NCI-H446 (cell line): ENCODE data around the gene CBS.
"Not testable (repeated sequence)": the region's sequence is repeated elsewhere in the genome, so short reads cannot be mapped to it uniquely, and the experiment has no call there.

Source experiments
- DNase-seq, 2 experiments: peaks; one replicate each; lab custom pipeline; 2025; lab: John Stamatoyannopoulos, UW

Gene CBS

DNA sequence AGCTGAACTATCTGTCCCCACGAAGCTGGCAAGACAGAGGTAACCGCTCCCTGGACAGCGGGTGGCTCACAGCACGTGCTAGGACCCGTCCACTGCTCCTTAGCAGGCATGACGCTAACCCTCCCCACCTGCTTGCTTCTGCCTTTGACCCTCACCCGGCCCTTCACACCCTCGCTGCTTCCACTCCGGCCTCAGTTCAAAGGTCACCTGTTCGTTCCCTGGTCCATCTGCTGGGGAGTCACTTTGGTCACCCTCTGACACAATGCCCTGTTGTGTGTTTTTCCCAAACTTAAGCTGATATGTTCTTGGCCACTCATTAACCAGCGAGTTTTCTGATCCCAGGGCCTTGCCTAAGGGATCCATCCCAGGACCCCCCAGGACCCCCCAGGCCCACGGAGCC lies 7.6 kb downstream of the CBS start:
- not testable (repeated sequence) for DNase-seq

DNA sequence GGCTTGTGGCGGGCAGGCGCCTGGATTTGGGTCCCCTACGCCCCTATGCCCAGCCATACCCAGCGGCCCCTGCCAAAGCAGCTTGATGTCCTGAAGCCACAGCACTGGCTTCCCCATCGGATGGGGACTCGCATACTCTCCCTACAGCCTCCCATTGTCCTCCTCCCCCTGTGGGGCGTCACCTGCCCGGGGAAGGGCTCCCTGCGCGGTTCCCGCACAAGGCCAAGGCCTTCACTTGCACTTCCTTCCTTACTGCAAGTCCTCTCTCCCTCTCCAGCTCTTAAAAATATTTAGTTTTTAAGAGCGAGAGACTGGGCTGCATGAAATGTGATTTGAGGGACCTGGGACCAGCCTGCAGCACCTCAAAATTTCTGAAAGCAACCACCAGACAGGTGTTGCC lies 8.9 kb downstream of the CBS start:
- DNase-seq: not testable (repeated sequence)

DNA sequence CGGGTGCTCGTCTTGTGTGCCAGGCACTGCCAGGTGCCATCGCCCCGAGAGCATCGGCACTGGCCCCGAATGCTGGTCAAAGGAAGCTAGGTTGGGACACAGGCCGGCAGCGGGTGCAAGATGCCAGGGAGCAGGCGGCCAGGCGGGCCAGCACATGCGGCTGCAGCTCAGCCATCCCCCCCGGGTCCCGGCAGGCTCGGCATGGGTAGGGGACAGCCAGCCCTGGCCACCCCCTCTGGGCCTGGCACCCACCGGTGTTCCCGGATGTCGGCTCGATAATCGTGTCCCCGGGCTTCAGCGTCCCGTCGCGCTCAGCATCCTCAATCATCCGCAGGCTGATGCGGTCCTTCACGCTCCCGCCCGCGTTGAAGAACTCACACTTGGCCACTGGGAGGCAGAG lies 9.6 kb downstream of the CBS start:
- not testable (repeated sequence) for DNase-seq

DNA sequence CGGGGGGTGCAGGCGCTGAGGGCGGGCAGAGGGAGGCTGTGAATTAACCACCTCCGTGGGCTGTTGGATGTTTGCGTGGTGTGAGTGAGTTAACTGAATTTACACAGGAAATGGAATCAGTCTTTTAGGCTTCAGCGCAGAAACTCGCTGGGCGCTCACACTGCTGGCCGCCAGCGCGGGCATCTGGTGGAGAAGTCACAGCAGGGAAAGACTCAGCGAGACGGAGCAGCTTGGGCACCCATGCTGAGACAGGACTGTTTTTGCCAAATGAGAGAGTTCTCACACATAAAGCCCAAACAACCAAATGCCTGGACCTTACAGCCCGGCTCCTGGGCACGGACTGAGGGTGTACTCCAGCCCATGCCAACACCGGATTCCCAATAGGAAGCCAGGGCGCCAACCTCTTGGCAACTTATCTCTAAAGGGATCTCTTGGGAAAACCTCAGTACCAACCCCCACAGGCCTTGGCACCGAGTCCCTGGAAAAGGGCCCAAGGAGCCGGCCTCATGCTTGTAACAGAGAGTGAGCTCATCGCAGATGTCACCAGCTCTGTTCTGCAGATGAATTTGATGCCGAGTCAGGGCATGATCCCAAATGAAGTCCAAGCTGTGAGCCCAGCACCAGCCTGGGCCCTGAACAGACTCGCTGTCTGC lies 11.2 kb downstream of the CBS start:
- not testable (repeated sequence) for DNase-seq

DNA sequence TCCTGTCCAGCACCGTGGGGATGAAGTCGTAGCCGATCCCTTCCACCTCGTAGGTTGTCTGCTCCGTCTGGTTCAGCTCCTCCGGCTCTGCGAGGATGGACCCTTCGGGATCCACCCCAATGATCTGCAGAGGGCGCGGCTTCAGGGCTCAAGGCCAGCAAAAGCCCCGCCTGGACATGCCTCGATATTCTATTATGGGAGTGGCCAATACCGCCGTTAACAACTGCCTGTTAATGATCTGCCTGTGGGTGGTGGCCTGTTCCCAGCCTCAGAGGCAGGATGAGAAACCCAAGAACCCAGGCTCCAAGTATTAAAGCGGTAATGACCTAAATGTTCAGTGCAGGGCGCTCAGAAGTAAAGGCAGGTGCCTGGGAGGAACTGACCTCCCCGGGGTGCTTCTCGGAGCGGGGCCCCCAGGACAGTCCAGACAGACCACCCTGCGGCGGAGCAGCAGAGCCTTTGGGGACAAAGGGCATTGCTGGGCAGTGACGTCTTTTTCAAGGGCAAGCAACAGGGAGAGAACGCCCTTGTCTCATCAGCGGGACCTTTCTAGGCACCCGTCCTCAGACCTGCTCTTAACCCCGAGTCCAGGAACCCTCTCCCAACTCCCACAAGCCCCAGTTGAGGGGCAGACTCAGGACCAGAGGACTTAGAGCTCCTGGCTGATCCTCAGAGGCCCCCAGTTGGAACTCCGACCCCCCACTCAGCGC lies 12.5 kb downstream of the CBS start:
- not testable (repeated sequence) for DNase-seq

DNA sequence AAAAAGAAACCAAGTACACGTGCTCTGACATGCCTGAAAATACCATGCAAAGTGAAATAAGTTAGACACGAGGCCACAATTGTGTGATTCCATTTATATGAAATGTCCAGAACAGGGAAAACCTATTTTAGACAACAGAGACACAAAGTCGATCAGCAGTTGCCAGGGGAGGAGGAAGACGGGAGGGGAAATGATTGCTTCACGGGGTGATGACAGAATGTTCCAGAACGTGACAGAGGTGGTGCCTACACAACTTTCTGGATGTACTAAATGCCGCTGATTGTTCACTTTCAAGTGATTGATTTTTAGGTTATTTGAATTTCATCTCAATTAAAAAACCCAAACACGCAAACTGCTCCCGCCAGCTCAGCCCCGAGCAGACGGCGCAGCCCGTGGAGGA lies 22.5 kb downstream of the CBS start:
- not testable (repeated sequence) for DNase-seq

DNA sequence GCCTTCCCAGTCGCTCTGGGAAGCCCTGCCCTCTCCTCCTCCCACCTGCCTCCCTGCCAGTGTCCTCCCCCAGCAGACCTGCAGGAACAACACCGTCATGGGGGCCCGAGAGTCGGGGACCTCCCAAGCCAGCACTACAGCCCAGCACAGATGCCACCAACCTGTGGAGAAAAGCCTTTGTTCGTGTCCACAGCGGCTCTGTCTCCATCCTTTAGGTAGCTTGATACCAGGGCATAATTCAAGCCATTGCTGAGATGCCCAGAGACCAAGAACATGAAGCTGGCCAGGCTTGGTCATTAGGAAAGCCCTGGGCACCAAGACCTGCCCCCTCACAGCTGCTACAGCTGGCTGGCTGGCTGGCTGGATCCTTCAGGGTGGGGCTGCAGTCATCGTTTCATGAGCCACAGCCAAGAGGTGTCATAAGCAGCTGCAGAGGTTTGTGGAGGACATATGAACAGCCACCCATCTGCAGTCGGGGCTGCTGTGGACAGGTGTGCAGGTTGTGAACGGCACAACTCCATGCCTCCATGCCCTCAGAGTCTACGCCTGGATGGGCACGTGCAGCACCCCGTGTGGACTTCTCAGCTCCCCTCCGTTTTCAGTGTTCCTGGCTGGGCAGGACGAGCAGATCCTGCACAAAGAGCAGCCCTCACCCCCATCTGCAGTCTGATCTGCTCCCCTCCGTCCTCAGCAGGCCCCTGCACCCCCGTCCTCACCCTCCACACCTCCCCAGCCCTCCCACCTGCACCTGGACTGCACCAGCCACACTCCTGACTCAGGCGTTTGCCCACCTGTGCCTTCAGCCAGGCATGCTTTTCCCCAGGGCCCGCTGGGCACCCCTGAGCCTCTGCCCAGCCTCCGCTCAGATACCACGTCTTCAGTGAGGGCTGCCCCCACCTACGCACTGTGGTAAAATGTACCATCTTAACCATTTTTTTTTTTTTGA lies 29.5 kb downstream of the CBS start:
- not testable (repeated sequence) for DNase-seq

DNA sequence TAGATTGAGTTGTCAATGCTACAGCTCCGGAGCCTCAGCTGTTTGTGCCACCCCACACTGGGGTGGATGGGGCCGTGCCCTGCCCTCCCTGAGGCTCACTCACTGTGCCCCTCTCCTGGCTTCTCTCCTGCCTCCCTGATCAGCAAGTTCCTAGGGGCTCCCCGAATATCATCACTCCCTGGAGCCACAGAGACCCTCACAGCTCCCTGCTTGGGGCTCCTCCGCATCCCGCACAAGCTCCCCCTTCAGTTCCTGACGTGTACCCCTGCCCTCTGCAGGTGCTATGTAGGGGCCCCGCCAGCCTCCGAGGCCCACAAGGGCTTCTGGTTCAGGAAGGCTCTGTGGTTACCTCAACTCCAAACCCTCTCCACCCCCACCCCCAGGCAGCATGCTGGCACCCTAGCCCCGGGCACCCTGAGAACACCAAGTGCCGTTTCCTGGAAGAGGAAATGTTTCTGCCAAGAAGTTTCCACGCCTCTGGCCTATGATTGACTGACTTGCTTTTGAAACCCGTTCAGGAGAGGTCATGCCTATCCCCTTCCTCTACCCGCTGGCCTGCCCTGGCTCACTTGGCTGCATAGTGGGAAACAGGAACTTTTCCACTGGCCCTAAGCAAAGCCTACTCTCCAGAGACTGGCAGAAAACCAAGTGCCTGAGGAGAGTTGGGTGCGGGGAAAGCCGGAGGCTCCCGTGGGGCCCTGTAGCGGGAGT lies 30.3 kb downstream of the CBS start:
- DNase-seq: not testable (repeated sequence)

DNA sequence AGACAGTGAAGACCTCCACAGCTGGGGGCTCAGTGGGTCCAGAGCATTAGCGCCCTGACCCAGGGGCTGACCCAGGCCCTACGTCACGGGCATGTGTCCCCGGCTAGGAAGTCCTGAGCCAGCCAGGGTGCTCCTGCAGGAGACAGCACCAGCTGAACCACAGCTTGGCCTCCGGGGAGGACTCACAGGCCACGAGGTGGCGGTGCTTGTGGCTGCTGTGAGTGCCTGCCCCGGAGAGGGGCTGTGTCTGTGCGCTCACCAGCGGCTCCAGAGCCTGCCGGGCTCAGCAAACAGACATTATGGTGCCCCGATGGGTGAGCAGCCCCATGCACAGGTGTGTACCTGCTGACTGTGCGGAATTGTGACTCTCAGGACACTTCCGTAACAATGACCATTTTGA lies 31.1 kb downstream of the CBS start:
- not testable (repeated sequence) for DNase-seq

DNA sequence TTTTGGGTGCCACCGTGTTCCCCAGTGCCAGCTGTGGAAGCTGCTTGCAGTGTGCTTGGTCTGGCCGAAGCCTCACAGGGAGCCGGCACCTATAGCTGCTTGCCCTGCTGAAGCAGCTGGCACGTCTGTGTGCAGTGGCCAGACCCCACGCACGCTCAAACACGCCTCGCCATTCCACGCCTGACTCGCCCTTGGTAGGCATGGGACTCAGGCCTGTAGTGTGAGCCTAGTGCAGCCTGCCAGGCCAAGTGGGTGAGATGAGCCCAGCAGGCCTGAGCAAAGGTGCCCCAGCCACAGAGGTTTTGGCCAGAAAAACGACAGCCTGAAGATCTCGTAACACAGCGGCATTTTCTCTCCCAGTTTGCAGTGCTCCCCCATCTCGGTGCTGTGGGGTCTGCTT lies 32.3 kb downstream of the CBS start:
- DNase-seq: not testable (repeated sequence)

DNA sequence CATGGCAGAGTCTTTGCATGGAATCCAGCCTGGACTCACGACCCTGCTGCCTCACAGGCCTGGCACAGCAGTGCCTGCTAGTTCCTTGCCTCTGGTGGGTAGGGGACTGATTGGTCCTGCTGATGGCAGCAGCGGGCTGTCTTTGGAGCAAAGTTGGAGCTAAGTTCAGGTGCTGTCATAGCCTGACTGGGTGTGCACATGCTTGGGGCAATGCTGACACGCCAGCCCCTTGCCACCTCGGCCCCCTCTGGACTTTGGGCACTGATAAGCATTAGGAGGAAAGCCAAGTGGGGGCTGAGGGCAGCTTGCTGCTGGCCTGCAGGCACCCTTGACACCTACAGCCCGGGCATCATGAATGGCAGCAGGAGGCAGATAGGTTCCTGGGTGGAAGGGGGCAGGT lies 33.5 kb downstream of the CBS start:
- not testable (repeated sequence) for DNase-seq

DNA sequence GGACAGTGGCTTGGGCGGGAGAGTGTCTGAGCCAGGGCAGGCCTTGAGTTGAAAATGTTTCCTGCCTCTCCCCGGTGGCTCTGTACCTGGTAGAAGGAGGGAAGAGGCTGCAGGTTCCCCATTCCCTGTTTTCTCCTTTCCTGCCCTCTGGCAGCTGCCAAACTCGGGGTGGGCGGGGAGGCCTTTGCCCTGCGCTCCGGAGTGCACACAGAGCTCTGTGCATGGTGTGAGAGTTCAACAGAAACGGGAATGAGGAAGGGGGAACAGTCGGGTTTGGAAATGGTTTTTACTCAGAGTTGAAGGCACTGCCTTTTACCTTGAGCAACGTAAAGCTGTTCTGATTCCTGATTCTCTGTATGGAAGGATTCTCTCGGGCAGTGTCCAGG lies 37.0 kb downstream of the CBS start:
- not testable (repeated sequence) for DNase-seq

DNA sequence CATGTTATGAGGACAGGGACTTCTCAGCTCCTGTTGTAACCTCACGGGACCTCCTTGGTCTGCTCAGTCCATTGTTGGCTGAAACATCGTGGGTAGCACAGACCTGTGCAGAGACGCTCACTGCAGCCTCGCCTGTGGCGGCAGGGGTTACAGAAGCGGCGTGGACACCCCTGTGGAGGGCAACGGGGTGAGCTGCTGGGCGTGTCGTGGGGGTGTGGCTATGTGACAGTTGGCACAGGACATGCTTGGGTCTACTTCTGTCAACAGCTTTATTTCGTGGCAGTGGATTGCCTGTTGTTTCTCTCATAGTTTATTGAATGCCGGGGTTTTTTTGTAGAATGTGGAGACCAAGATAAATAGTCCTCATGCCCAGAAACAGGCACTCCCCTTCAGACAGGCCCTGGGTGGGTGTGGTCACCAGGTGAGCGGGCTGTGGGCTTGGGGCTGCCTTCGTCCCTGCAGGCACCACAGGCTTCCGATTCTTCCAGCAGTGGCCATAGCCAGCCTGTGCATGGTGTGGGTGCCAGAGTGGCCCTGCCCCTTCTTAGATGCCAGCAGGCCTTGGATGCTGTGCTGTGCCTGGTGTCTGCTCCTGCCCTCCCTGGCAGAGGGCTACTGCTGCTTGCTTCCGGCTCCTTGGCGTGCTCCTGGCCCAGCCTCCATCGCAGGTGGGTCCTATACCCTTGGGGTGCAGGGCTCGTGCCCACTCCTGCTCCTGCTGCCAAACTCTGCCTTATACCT lies 37.5 kb downstream of the CBS start:
- not testable (repeated sequence) for DNase-seq

DNA sequence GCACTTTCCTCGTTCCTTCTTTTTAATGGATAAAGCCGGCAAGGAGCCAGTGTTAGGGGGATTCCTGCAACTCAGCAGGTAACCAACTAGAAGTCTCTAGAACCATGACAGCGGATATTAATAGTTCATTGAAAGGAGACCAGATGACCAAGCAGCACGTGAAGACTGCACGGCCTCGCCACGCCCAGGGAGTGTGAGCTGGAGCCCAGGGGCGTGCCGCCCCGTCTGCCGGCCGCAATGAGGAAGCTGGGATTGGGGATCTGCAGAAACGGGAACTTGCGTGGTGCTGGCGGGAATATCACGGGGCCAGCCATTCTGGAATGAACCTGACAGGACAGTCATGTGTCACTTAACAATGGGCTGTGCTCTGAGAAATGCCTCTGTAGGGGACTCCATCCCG lies 38.7 kb downstream of the CBS start:
- DNase-seq: not testable (repeated sequence)

DNA sequence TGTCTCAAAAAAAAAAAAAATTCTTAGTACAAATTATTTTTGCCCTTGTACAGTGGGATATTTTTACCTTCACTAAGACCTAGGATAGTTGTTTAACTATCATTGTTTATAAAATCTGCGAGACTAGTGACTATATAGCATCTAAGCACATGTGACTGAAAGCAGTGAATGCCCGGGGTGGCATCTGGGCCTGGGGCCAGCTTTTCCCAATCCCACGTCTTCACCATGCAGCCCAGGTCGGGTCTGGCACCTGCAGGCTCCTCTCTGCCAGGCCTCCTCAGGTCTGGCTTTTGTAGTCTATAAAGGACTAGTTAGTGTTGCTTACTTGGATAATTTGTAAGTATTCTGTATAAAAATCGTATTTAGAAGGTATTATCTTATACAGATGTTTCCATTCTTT lies 40.8 kb downstream of the CBS start:
- DNase-seq: no peak

DNA sequence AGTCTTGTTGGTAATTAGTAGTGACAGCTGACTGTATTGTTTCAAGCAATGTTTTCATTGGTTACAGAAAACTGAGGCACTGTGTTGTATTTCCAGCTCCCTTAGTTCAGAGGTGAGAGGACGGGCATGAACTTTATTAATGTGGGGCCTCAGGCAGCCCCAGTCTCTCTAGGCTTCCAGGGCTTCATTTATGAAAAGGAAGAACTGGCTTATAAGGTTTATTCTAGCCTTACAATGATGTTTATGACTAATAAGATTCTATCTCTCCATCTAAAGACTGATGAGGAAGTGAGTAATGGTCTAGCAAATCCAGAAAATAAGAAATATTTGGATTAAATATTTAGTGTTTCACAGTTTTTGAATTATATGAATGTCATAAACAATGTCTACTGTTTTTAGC lies 41.5 kb downstream of the CBS start:
- DNase-seq: no peak

DNA sequence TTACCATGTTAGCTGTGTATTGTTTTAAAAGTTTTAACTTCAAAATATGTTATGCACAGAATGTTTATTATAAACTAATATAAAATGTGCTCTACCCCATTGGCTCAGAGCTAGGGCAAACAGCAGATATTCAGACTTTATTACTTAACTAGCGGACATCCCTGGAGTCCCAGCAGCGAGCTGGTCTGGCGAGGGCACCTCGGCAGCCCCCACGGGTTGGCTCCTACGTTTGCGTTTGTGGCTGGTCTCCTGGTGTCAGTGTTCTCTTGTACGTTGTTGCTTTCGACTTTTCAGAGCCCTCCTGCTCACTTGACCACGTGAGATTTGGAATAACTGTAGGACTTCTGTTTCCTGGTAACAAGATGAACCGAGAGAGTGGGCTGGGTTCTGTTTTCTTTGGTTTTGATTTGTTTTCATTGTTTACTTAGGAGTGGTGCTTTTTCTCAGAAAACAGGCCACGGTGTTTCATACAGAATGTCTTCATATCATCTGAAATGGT lies 44.5 kb downstream of the CBS start:
- no peak for DNase-seq

DNA sequence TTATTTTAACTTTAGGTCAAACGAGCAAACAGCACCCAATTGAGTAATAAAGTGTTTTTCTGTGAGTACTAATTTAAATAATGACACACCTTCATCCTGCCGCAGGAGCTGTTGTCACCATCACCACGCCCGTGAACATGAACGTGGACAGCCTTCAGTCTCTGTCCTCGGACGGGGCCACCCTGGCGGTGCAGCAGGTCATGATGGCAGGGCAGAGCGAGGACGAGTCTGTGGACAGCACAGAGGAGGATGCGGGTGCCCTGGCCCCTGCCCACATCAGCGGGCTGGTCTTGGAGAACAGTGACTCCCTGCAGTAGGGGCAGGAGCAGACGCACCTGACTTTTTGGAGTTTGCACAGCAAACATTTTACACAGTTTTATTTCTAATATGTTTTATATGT lies 45.9 kb downstream of the CBS start:
- no peak for DNase-seq

DNA sequence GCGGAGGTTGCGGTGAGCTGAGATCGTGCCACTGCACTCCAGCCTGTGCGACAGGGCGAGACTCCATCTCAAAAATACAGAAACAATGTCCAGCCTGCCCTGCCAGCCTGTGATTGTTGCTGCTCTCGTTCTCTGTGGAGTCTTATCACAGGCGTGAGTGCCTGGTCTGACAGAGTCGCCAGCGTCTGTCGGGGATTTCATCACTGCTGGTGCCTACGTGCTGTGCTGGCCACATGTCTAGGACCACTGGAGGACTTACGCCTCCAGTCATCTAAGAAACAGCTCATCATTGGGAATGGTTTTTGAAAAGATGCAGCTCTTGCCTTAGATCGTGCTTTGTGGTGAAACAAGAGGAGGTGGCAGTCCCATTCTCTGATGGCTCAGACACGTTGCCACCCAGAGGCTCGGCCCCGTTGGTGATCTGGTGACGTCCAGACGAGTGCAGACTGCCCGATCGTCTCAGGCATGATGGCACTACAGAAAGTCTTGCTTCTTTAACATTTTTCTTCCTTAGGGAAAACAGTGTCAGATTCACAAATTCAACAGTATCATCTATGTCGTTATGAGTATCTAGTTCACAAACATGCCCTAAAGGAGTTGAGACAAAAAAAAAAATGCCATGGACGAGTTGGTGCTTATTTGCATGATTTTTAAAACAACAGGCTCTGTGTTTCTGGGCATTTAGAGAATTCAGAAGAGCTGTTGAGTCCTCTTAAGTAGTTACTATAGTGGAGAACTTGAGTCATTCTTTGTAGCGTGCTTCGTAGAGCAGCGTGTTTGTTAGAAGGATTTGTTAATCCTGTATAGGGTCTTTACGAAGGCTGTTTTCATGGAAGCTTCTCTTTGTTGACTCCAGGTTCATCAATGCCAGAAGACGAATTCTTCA lies 47.5 kb downstream of the CBS start:
- DNase-seq: no peak

DNA sequence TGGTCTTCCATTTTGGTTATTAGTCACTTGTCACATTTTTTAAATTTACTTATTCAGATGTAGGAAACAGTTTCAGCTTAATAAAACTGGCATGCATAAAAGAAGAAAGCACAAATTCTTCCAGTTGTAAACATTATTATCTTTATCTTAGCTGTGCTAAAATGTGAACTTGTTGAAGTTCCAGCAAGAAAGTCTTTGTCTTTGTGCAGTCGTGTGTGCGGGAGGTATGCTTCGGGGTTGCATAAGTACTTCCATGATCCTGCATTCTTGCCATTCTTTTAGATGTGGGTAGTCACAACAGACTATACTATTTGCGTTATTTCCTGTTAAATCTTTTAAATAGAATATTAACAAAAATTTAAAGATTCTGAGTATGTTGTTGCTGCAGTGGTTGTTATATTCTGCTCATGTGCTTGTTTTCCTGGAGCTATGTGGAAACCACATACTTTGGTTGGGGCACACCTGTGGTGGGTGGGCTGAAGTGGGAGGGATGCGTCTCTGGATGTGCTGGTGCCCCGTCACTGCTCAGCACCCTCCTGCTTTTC lies 49.9 kb downstream of the CBS start:
- no peak for DNase-seq
